IMR-90 (cell line): ENCODE measurements around the gene RAB20. TPM values are rescaled to one million over a fixed set of nuclear protein-coding genes. Genes with fewer than 3 reads are reported as not detected.
A peak's percentile ranks its signal among the peaks of the same experiment; 100 is the strongest.

Experiments used
- ATAC-seq: fragments of 200-7000 bp; cut with Tn5 transposase; 2 replicates; pipeline ENCODE4 v1.9.1; 2020; ENCODE audit warnings: low read depth, mild to moderate bottlenecking, moderate library complexity
- BruUV-seq: library from RNA; stranded (reverse); fragments of 400-500 nt; replicated peaks from 2 replicates; lab custom pipeline; 2021; lab: Mats Ljungman, UMichigan
- CTCF ChIA-PET: fragments of 300-600 bp; formaldehyde crosslinking; extraction: SDS; loops from one replicate; lab custom pipeline; 2021; ENCODE audit warnings: antibody characterized with exemption; lab: Yijun Ruan, JAX
- POLR2A ChIA-PET: fragments of 300-600 bp; sonication (Branson Sonifier 250); formaldehyde crosslinking; loops from one replicate; lab custom pipeline; 2022; ENCODE audit warnings: antibody characterized with exemption; ENCODE audit not compliant: unreplicated experiment; lab: Charles Lee
- DNase-seq: peaks from one replicate; pipeline ENCODE4 v3.0.0; 2013
- H2AFZ ChIP-seq: replicated peaks from 2 replicates; pipeline ENCODE3; 2013; ENCODE audit warnings: low read length, mild to moderate bottlenecking; ENCODE audit not compliant: poor library complexity
- H2AK5ac ChIP-seq: 2 replicates; pipeline ENCODE4 v1.6.1; 2013; ENCODE audit warnings: low read depth, low read length, inconsistent platforms
- H2AK9ac ChIP-seq: replicated peaks from 2 replicates; pipeline ENCODE3; 2013; ENCODE audit warnings: mild to moderate bottlenecking, low read depth, low read length, moderate library complexity; ENCODE audit not compliant: poor library complexity
- H2BK120ac ChIP-seq: 2 replicates; pipeline ENCODE4 v1.6.1; 2013; ENCODE audit warnings: low read depth, low read length, inconsistent platforms
- H2BK15ac ChIP-seq: 3 replicates; pipeline ENCODE4 v1.6.1; 2013; ENCODE audit warnings: low read depth, low read length, inconsistent platforms
- H2BK20ac ChIP-seq: 2 replicates; pipeline ENCODE4 v1.6.1; 2013; ENCODE audit warnings: low read depth, mild to moderate bottlenecking, inconsistent platforms, low read length, moderate library complexity
- H2BK5ac ChIP-seq: 2 replicates; pipeline ENCODE4 v1.6.1; 2013; ENCODE audit warnings: mild to moderate bottlenecking, low read depth, low read length, inconsistent platforms; ENCODE audit not compliant: poor library complexity, severe bottlenecking
- H3K14ac ChIP-seq: replicated peaks from 2 replicates; pipeline ENCODE4 v1.6.1; 2013; ENCODE audit warnings: low read depth, low read length, inconsistent platforms
- H3K18ac ChIP-seq: 2 replicates; pipeline ENCODE4 v1.6.1; 2013; ENCODE audit warnings: low read depth, low read length, control low read depth
- H3K23ac ChIP-seq: 2 replicates; pipeline ENCODE4 v1.6.1; 2013; ENCODE audit warnings: low read depth, low read length, inconsistent platforms
- H3K27ac ChIP-seq: 2 replicates; pipeline ENCODE4 v1.5.1; 2013; ENCODE audit warnings: mild to moderate bottlenecking, control low read depth, low read length; ENCODE audit not compliant: insufficient read depth
- H3K27me3 ChIP-seq: 2 replicates; pipeline ENCODE4 v1.6.1; 2013; ENCODE audit warnings: low read length; ENCODE audit not compliant: control insufficient read depth, insufficient read depth
- H3K36me3 ChIP-seq: 2 replicates; pipeline ENCODE4 v1.6.1; 2013; ENCODE audit warnings: low read length, mixed read lengths; ENCODE audit not compliant: control insufficient read depth, insufficient read depth
- H3K4ac ChIP-seq: 2 replicates; pipeline ENCODE4 v1.6.1; 2013; ENCODE audit warnings: low read depth, low read length, inconsistent platforms
- H3K4me1 ChIP-seq: 2 replicates; pipeline ENCODE4 v1.6.1; 2013; ENCODE audit warnings: low read length, mixed read lengths; ENCODE audit not compliant: control insufficient read depth, insufficient read depth
- H3K4me2 ChIP-seq: 2 replicates; pipeline ENCODE4 v1.6.1; 2013; ENCODE audit warnings: low read depth, mild to moderate bottlenecking, control low read depth, low read length, moderate library complexity
- H3K4me3 ChIP-seq: 2 replicates; pipeline ENCODE4 v1.5.1; 2013; ENCODE audit warnings: low read depth, mild to moderate bottlenecking, control low read depth, low read length, moderate library complexity; ENCODE audit not compliant: insufficient read depth
- H3K56ac ChIP-seq: 2 replicates; pipeline ENCODE4 v1.6.1; 2013; ENCODE audit warnings: low read length, inconsistent platforms; ENCODE audit not compliant: insufficient read depth; ENCODE audit errors: extremely low read depth
- H3K79me1 ChIP-seq, 2 experiments: 2 replicates each; pipeline ENCODE4 v1.6.1; 2013; ENCODE audit warnings: low read length in 2 of 2, inconsistent platforms in 1 of 2, low read depth in 1 of 2
- H3K9ac ChIP-seq: 2 replicates; pipeline ENCODE4 v1.6.1; 2013; ENCODE audit warnings: low read depth, low read length, control low read depth
- H3K9me1 ChIP-seq: 2 replicates; pipeline ENCODE4 v1.6.1; 2013; ENCODE audit warnings: low read length, inconsistent platforms; ENCODE audit not compliant: insufficient read depth
- H3K9me3 ChIP-seq: 2 replicates; pipeline ENCODE4 v1.6.1; 2013; ENCODE audit warnings: low read length; ENCODE audit not compliant: control insufficient read depth, insufficient read depth
- H4K20me1 ChIP-seq: 2 replicates; pipeline ENCODE4 v1.6.1; 2013; ENCODE audit warnings: low read length, inconsistent platforms; ENCODE audit not compliant: insufficient read depth
- H4K5ac ChIP-seq: 2 replicates; pipeline ENCODE4 v1.6.1; 2013; ENCODE audit warnings: mild to moderate bottlenecking, low read depth, low read length, control low read depth
- H4K8ac ChIP-seq, 2 experiments: 2 replicates each; pipeline ENCODE4 v1.6.1; 2013; ENCODE audit warnings: low read depth in 2 of 2, low read length in 2 of 2, control low read depth in 1 of 2, inconsistent platforms in 1 of 2
- H4K91ac ChIP-seq: 2 replicates; pipeline ENCODE4 v1.6.1; 2013; ENCODE audit warnings: low read depth, low read length, inconsistent platforms; ENCODE audit not compliant: insufficient read depth
- CEBPB ChIP-seq: IDR thresholded peaks from 2 replicates; pipeline ENCODE4 v1.6.1; 2012; ENCODE audit warnings: low read depth, low read length, improper control_type of control experiment
- CHD1 ChIP-seq: IDR thresholded peaks from 2 replicates; pipeline ENCODE4 v1.6.1; 2012; ENCODE audit warnings: low read depth, low read length, improper control_type of control experiment
- CTCF ChIP-seq: conservative IDR thresholded peaks from 2 replicates; pipeline ENCODE4 v1.5.1; 2012; ENCODE audit warnings: mild to moderate bottlenecking, low read depth, low read length, improper control_type of control experiment
- ELK1 ChIP-seq: fragments of 150-350 bp; IDR thresholded peaks from 2 replicates; pipeline ENCODE4 v1.6.1; 2016; ENCODE audit warnings: low read depth, mild to moderate bottlenecking, low read length, moderate library complexity, borderline replicate concordance
- FOS ChIP-seq: fragments of 150-350 bp; IDR thresholded peaks from 2 replicates; pipeline ENCODE4 v1.6.1; 2016; ENCODE audit warnings: low read depth, low read length
- MAFK ChIP-seq: IDR thresholded peaks from 2 replicates; pipeline ENCODE4 v1.6.1; 2012; ENCODE audit warnings: low read depth, low read length, improper control_type of control experiment
- MAZ ChIP-seq: IDR thresholded peaks from 2 replicates; pipeline ENCODE4 v1.6.1; 2012; ENCODE audit warnings: low read depth, mild to moderate bottlenecking, low read length, improper control_type of control experiment, moderate library complexity, borderline replicate concordance
- MXI1 ChIP-seq: IDR thresholded peaks from 2 replicates; pipeline ENCODE4 v1.6.1; 2012; ENCODE audit warnings: low read depth, mild to moderate bottlenecking, low read length, moderate library complexity, borderline replicate concordance
- NFE2L2 ChIP-seq: fragments of 150-350 bp; IDR thresholded peaks from 2 replicates; pipeline ENCODE4 v1.6.1; 2016; ENCODE audit warnings: low read depth, mild to moderate bottlenecking, low read length
- RAD21 ChIP-seq: IDR thresholded peaks from 2 replicates; pipeline ENCODE4 v1.6.1; 2012; ENCODE audit warnings: low read length, improper control_type of control experiment
- RFX5 ChIP-seq: IDR thresholded peaks from 2 replicates; pipeline ENCODE4 v1.8.0; 2012; ENCODE audit warnings: low read depth, mild to moderate bottlenecking, low read length, moderate library complexity
- SMC3 ChIP-seq: fragments of 150-350 bp; IDR thresholded peaks from 2 replicates; pipeline ENCODE4 v1.6.1; 2016; ENCODE audit warnings: low read depth, mild to moderate bottlenecking, antibody characterized with exemption, low read length, moderate library complexity
- WGBS, 2 experiments: methylation state at CpG; one replicate each; pipeline versions ENCODE4 v1.1.5 to v1.1.7; 2013; ENCODE audit warnings: missing lambda C conversion rate in 2 of 2; ENCODE audit not compliant: insufficient read length in 1 of 2; ENCODE audit errors: extremely low coverage in 2 of 2; 5-methylcytosine and 5-hydroxymethylcytosine counted together
- dilution Hi-C: fragments of 300-500 bp; cut with HindIII; formaldehyde crosslinking; loops from one replicate; pipeline ENCODE4 v1.14.3; 2018; ENCODE audit warnings: low sequenced_read_pairs; ENCODE audit not compliant: unreplicated experiment
- in situ Hi-C: fragments of 300-500 bp; cut with MboI; formaldehyde crosslinking; loops from 3 replicates; pipeline ENCODE4 v1.14.3; 2019; ENCODE audit warnings: low sequenced_read_pairs, inconsistent platforms, mixed read lengths
- intact Hi-C: fragments of 100-400 bp; cut with micrococcal nuclease; formaldehyde crosslinking; loops from 2 replicates; pipeline ENCODE4 v1.10.0; 2022
- polyA plus RNA-seq, 3 experiments: library from polyadenylated mRNA; depleted of rRNA; stranded (reverse); fragments of >200 nt; gene quantifications; 2 replicates each; pipeline ENCODE4 v1.2.3, GENCODE V29; 2012; ENCODE audit warnings: low replicate concordance in 1 of 3
- total RNA-seq: library from RNA; depleted of rRNA; stranded (reverse); fragments of >200 nt; gene quantifications from 2 replicates; pipeline ENCODE4 v1.2.3, GENCODE V29; 2012

Gene RAB20
- total and polyA plus RNA-seq, 2 of the 4 experiments (the other 2 are of a cell fraction), result 3.8 to 5.1 TPM

- Histone ChIP-seq H2AK9ac (no peak overlapping the region), H2BK120ac (no peak overlapping the region), H3K36me3 (no peaks in the 10 kb centered on the region), H4K91ac (no peak overlapping the region), H4K8ac (no peak overlapping the region), H3K4ac (no peak overlapping the region), H3K18ac (no peak overlapping the region), H3K9me3 (no peaks in the 10 kb centered on the region), H3K27ac (no peak overlapping the region), H3K14ac (no peak overlapping the region), H3K4me2 (no peak overlapping the region), H2BK20ac (no peak overlapping the region), H2BK5ac (no peak overlapping the region), H3K23ac (no peak overlapping the region), H4K5ac (no peak overlapping the region), H3K79me1 (no peaks in the 10 kb centered on the region), H3K27me3 (peaks cover 2% of the 10 kb centered on the region; the same call in 1 of the 2 replicates), H3K56ac (no peak overlapping the region), H4K20me1 (no peaks in the 10 kb centered on the region), H3K9me1 (no peaks in the 10 kb centered on the region), H2AK5ac (no peak overlapping the region), H2BK15ac (no peak overlapping the region), H2AFZ (no peak overlapping the region), H3K4me1 (0 out of 2 replicates have a peak, but pooled peaks cover 4% of the 10 kb centered on the region), H3K9ac (no peak overlapping the region), H3K4me3 (no peak overlapping the region)
- DNase-seq (peak; percentile 57), ATAC-seq (peak; percentile 81)
- dilution Hi-C loops, result no loop called here
- no CpG with 5 or more reads among the region's 6 CpGs for WGBS, 2 experiments
- ChIA-PET POLR2A (no interaction called here), CTCF (interaction anchor here (0.6 to 1.1 kb wide), 4 partner anchors 9 to 288 kb away, joined by 3 to 4 read pairs (median 3); no protein-coding TSS in a partner anchor)
- TF ChIP-seq RAD21, result peak; percentile 66
- no peak for TF ChIP-seq RFX5
- no peak for TF ChIP-seq MXI1
- TF ChIP-seq MAZ, result no peak
- peak; percentile 43; the same call in 1 of the 2 replicates for TF ChIP-seq CEBPB
- TF ChIP-seq SMC3, result peak; percentile 34; the same call in 1 of the 2 replicates
- TF ChIP-seq NFE2L2, result no peak
- no peak for TF ChIP-seq CHD1
- TF ChIP-seq ELK1, result no peak
- TF ChIP-seq FOS, result no peak
- TF ChIP-seq CTCF, result peak; percentile 61
- no peak for TF ChIP-seq MAFK
- in situ Hi-C loops, result loop anchor here (25.0 kb wide), 1 partner anchor 219 kb away; no protein-coding TSS in a partner anchor
- BruUV-seq, result no TSS peak
- intact Hi-C loops, result loop anchor here (1.0 to 5.0 kb wide), 4 partner anchors 121 to 459 kb away; no protein-coding TSS in a partner anchor
Observed at GRCh38 chr13:110593430-110594130, 32.1 kb upstream of the RAB20 start.
